K562 (cell line): ENCODE results near the gene CSNK1G2. TPM values are rescaled to one million over a fixed set of nuclear protein-coding genes. Genes with fewer than 3 reads are reported as not detected.

Experiments
- ATAC-seq: fragments of 200-7000 bp; cut with Tn5 transposase; 3 replicates; pipeline ENCODE4 v1.9.1; 2020; ENCODE audit warnings: moderate library complexity
- BruUV-seq: library from RNA; stranded (reverse); fragments of 400-500 nt; replicated peaks from 2 replicates; lab custom pipeline; 2021; lab: Mats Ljungman, UMichigan
- CTCF ChIA-PET: fragments of 300-600 bp; formaldehyde crosslinking; extraction: SDS; loops from one replicate; lab custom pipeline; 2021; ENCODE audit warnings: low intra/inter-chr PET ratio; lab: Yijun Ruan, JAX
- POLR2A ChIA-PET: fragments of 300-600, 350-650 bp; sonication (Branson Sonifier 250); formaldehyde crosslinking; extraction: SDS; loops from one replicate; lab custom pipeline; 2021; ENCODE audit warnings: antibody characterized with exemption, inconsistent platforms; lab: Yijun Ruan, JAX
- DNase-seq, 4 experiments: peaks; one replicate each; pipeline versions ENCODE4 v3.0.0 to v3.0.0-alpha.2; 2011 to 2018; ENCODE audit warnings: low spot score in 3 of 4, mixed read lengths in 3 of 4; ENCODE audit errors: extremely low read depth in 1 of 4
- FAIRE-seq: peaks from 2 replicates; lab custom pipeline; 2011; peaks lifted over from hg19 to GRCh38; lab: Jason Lieb, UNC
- H2AFZ ChIP-seq: 2 replicates; pipeline ENCODE4 v1.6.0; 2011; ENCODE audit warnings: low read depth, low read length, control low read depth, inconsistent platforms
- H3K27ac ChIP-seq: fragments of 200-600 bp; 3 replicates; pipeline ENCODE4 v1.8.0; 2011; ENCODE audit warnings: low read depth, mild to moderate bottlenecking, control low read depth, inconsistent platforms, low read length, moderate library complexity, mixed read lengths; ENCODE audit errors: extremely low read depth
- H3K27me3 ChIP-seq, 2 experiments: fragments of 300-600 bp in 1 of 2; 2 replicates in 1 of 2; 3 replicates in 1 of 2; pipeline versions ENCODE4 v1.6.0 to v1.8.0; 2011; ENCODE audit warnings: inconsistent platforms in 2 of 2, low read length in 2 of 2, mild to moderate bottlenecking in 1 of 2, mixed read lengths in 1 of 2, moderate library complexity in 1 of 2; ENCODE audit not compliant: control insufficient read depth in 2 of 2, insufficient read depth in 2 of 2
- H3K36me3 ChIP-seq: fragments of 300-600 bp; 3 replicates; pipeline ENCODE4 v1.8.0; 2011; ENCODE audit warnings: mild to moderate bottlenecking, low read length, inconsistent platforms; ENCODE audit not compliant: control insufficient read depth, insufficient read depth
- H3K4me1 ChIP-seq, 2 experiments: fragments of 200-600 bp in 1 of 2; replicated peaks in 1 of 2; 2 replicates in 1 of 2; 3 replicates in 1 of 2; pipeline versions ENCODE4 v1.5.1 to v1.8.0; 2011; ENCODE audit warnings: inconsistent platforms in 2 of 2, low read length in 2 of 2, mild to moderate bottlenecking in 1 of 2, mixed read lengths in 1 of 2, moderate library complexity in 1 of 2; ENCODE audit not compliant: control insufficient read depth in 2 of 2, insufficient read depth in 2 of 2
- H3K4me2 ChIP-seq: 2 replicates; pipeline ENCODE4 v1.6.1; 2011; ENCODE audit warnings: low read length, control low read depth, inconsistent platforms, mixed read lengths; ENCODE audit not compliant: insufficient read depth
- H3K4me3 ChIP-seq: fragments of 200-600 bp; sonication (generic), shearing (Covaris generic); 2 replicates; pipeline ENCODE4 v1.5.1; 2016; ENCODE audit warnings: control low read depth, inconsistent platforms
- H3K79me2 ChIP-seq: fragments of 200-600 bp; 3 replicates; pipeline ENCODE4 v1.8.0; 2011; ENCODE audit warnings: low read length, inconsistent platforms; ENCODE audit not compliant: control insufficient read depth, insufficient read depth
- H3K9ac ChIP-seq, 2 experiments: 2 replicates each; pipeline versions ENCODE4 v1.6.0 to v1.6.1; 2011; ENCODE audit warnings: low read depth in 2 of 2, low read length in 2 of 2, control low read depth in 1 of 2, inconsistent platforms in 1 of 2, mild to moderate bottlenecking in 1 of 2, mixed read lengths in 1 of 2; ENCODE audit not compliant: insufficient read depth in 1 of 2
- H3K9me1 ChIP-seq: one replicate; pipeline ENCODE4 v1.6.0; 2011; ENCODE audit warnings: inconsistent platforms, mild to moderate bottlenecking, low read length, moderate library complexity; ENCODE audit not compliant: control insufficient read depth, insufficient read depth
- H3K9me3 ChIP-seq: replicated peaks from 2 replicates; pipeline ENCODE4 v1.5.1; 2011; ENCODE audit warnings: low read depth, low read length, inconsistent platforms; ENCODE audit not compliant: control insufficient read depth, insufficient read depth
- H4K20me1 ChIP-seq: replicated peaks from 2 replicates; pipeline ENCODE4 v1.6.1; 2011; ENCODE audit warnings: low read length, inconsistent platforms, mixed read lengths; ENCODE audit not compliant: control insufficient read depth, insufficient read depth
- AFF1 ChIP-seq, 2 experiments: fragments of 450-650 bp; IDR thresholded peaks; 2 replicates each; pipeline ENCODE4 v1.6.1; 2018; ENCODE audit warnings: mild to moderate bottlenecking in 2 of 2, low read depth in 1 of 2; ENCODE audit not compliant: partially characterized antibody in 2 of 2
- CBFA2T2 ChIP-seq: fragments of 450-650 bp; conservative IDR thresholded peaks from 2 replicates; pipeline ENCODE4 v1.6.1; 2017; ENCODE audit warnings: mild to moderate bottlenecking
- CBFA2T3 ChIP-seq: fragments of 450-650 bp; IDR thresholded peaks from 2 replicates; pipeline ENCODE4 v1.6.1; 2017
- HDAC1 ChIP-seq, 2 experiments: fragments of 450-650 bp; IDR thresholded peaks; 2 replicates each; pipeline ENCODE4 v1.6.1; 2016 to 2017; ENCODE audit warnings: inconsistent platforms in 1 of 2, mild to moderate bottlenecking in 1 of 2, moderate library complexity in 1 of 2
- PURB ChIP-seq: sonication (generic); formaldehyde crosslinking; IDR thresholded peaks from 2 replicates; pipeline ENCODE4 v1.9.0; 2021; ENCODE audit warnings: low read depth, mild to moderate bottlenecking, missing genetic modification reagents
- RBM25 ChIP-seq: fragments of 200-400 bp; formaldehyde crosslinking; IDR thresholded peaks from 2 replicates; pipeline ENCODE4 v1.6.1; 2018; ENCODE audit warnings: low read length, low read depth, moderate library complexity; ENCODE audit not compliant: severe bottlenecking
- SNRNP70 ChIP-seq: fragments of 200-400 bp; formaldehyde crosslinking; optimal IDR thresholded peaks from 2 replicates; pipeline ENCODE3; 2017; ENCODE audit warnings: low read depth, low read length
- TRIM28 ChIP-seq: fragments of 450-650 bp; IDR thresholded peaks from 2 replicates; pipeline ENCODE4 v1.6.1; 2017
- ZBTB33 ChIP-seq: sonication (generic); formaldehyde crosslinking; IDR thresholded peaks from 2 replicates; pipeline ENCODE4 v1.8.1; 2023; ENCODE audit warnings: mild to moderate bottlenecking, missing genetic modification reagents
- ZNF12 ChIP-seq: sonication (generic); formaldehyde crosslinking; IDR thresholded peaks from 2 replicates; pipeline ENCODE4 v1.4.0; 2020; ENCODE audit warnings: mild to moderate bottlenecking, missing genetic modification reagents
- ZNF551 ChIP-seq: fragments of 250-450 bp; sonication (Bioruptor Pico); IDR thresholded peaks from 2 replicates; pipeline ENCODE4 v1.5.0; 2021; ENCODE audit warnings: mild to moderate bottlenecking, moderate library complexity
- WGBS: fragments of 100-300 bp; shearing (Covaris generic); methylation state at CpG from one replicate; pipeline ENCODE4 v1.1.6; 2016; ENCODE audit warnings: low coverage, mixed read lengths; ENCODE audit not compliant: insufficient coverage; ENCODE audit errors: missing lambda C conversion rate; 5-methylcytosine and 5-hydroxymethylcytosine counted together
- in situ Hi-C: fragments of 300-500 bp; cut with MboI; formaldehyde crosslinking; loops from 4 replicates; pipeline ENCODE4 v1.15.0; 2018; ENCODE audit warnings: inconsistent platforms, mixed read lengths
- intact Hi-C: fragments of 100-400 bp; cut with micrococcal nuclease; formaldehyde crosslinking; loops from 2 replicates; pipeline ENCODE4 v1.14.2; 2022
- polyA plus RNA-seq, 8 experiments: library from polyadenylated mRNA; depleted of rRNA in 4 of 8; stranded (reverse) in 5 of 8; unstranded in 3 of 8; fragments of >200 nt; fragmentation: Nextera tagmentation in 2 of 8; fragmentation: Illumina TruSeq in 1 of 8; extraction: Ambion mirVana in 2 of 8; extraction: Trizol in 1 of 8; gene quantifications; 2 replicates each; pipeline versions ENCODE4 v1.2.1 to v1.2.3, GENCODE V29; 2011 to 2014; ENCODE audit warnings: inconsistent platforms in 1 of 8, missing spikeins in 1 of 8
- total RNA-seq, 7 experiments: library from RNA; depleted of rRNA in 6 of 7; stranded (reverse); fragments of >200 nt in 6 of 7; fragmentation: Illumina TruSeq in 2 of 7; extraction: Trizol in 2 of 7; gene quantifications; 2 replicates each; pipeline versions ENCODE4 v1.2.1 to v1.2.3, GENCODE V29; 2011 to 2021; ENCODE audit warnings: low replicate concordance in 1 of 7
- TF ChIP-seq, protein P1 (sequence below): fragments of 450-650 bp; IDR thresholded peaks from 2 replicates; pipeline ENCODE4 v1.6.1; 2018; ENCODE audit not compliant: partially characterized antibody

Gene CSNK1G2
- total and polyA plus RNA-seq, 9 of the 15 experiments (the other 6 are each of a cell fraction or from before 2014, with no cell fraction given) = 0.48 to 119 (median 49.5) TPM

DNA sequence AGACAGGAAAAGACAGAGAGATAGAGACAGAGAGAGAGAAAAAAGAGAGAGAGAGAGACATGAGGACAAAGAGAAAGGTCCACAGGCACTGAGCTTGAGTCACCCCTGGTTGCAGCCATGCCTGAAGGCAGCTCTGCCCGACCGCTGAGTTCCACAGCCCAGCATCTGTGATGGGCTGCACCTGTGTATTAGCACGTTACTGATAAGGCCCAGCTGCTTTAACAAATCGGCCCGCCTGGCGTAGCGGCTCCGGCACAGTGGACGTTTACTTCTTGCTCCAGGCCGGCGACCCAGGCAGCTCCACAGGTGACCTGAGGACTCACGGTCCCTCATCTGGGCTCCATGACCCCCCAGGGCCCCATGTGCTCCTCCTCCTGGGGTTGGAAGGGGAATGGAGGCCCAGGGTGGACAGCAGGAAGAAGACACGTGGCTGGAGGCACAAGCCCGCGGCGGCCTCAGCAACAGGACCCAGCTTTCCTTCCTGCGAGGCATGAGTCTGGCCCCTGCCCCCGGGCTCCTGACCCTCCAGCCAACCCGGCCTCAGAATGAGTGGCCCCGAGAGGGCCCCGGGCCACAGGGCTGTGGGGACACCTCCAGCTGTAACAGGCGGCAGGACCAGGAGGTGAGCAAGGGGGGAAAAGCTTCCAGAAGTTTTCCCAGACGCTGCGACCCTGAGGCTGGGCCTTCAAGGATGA is 3.9 kb upstream of the CSNK1G2 start:
- Histone ChIP-seq H4K20me1 (peaks cover under 1% of the 10 kb centered on the region; the same call in 1 of the 2 replicates), H3K9ac (peak overlapping the region in 1 of 2 experiments; percentile 45; a peak in 1 of 4 replicates), H3K36me3 (no peaks in the 10 kb centered on the region), H3K4me1 (peaks cover 19 to 55% of the 10 kb centered on the region in 2 experiments), H3K9me1 (no peaks in the 10 kb centered on the region), H2AFZ (no peak overlapping the region), H3K9me3 (no peaks in the 10 kb centered on the region; the same call in 1 of the 2 replicates), H3K27ac (no peak overlapping the region), H3K79me2 (peaks cover 19% of the 10 kb centered on the region), H3K4me3 (no peak overlapping the region), H3K4me2 (no peak overlapping the region), H3K27me3 (no peaks in the 10 kb centered on the region)
- in situ Hi-C loops = no loop called here
- 75% methylated on average over 21 of the region's 24 CpGs for WGBS
- ChIA-PET CTCF (no interaction called here), POLR2A (interaction anchor here (0.6 to 1.3 kb wide), 6 partner anchors 19 to 143 kb away, joined by 3 to 5 read pairs (median 4); no protein-coding TSS in a partner anchor)
- ATAC-seq = no peak
- no TSS peak for BruUV-seq
- FAIRE-seq = no peak
- intact Hi-C loops = no loop called here
- peak in 1 of 4 experiments; percentile 37 for DNase-seq
- peak; percentile 92 for TF ChIP-seq ZNF12 (CRISPR knock-in tag)
- TF ChIP-seq PURB (CRISPR knock-in tag) = no peak
- TF ChIP-seq ZNF551 (CRISPR knock-in tag) = no peak
- TF ChIP-seq HDAC1 (IDR thresholded peaks at IDR 0.05) = no peak
- peak; percentile 31 for TF ChIP-seq RBM25
- TF ChIP-seq SNRNP70 = no peak
- peak; percentile 91 for TF ChIP-seq ZBTB33 (CRISPR knock-in tag)
- no peak for TF ChIP-seq AFF1 (IDR thresholded peaks at IDR 0.05; ENCODE audit: low read depth in 1 of 2, partially characterized antibody in 2 of 2)
- peak; percentile 55 for TF ChIP-seq CBFA2T3
- TF ChIP-seq CBFA2T2 = peak; percentile 43
- TF ChIP-seq, protein P1, sequence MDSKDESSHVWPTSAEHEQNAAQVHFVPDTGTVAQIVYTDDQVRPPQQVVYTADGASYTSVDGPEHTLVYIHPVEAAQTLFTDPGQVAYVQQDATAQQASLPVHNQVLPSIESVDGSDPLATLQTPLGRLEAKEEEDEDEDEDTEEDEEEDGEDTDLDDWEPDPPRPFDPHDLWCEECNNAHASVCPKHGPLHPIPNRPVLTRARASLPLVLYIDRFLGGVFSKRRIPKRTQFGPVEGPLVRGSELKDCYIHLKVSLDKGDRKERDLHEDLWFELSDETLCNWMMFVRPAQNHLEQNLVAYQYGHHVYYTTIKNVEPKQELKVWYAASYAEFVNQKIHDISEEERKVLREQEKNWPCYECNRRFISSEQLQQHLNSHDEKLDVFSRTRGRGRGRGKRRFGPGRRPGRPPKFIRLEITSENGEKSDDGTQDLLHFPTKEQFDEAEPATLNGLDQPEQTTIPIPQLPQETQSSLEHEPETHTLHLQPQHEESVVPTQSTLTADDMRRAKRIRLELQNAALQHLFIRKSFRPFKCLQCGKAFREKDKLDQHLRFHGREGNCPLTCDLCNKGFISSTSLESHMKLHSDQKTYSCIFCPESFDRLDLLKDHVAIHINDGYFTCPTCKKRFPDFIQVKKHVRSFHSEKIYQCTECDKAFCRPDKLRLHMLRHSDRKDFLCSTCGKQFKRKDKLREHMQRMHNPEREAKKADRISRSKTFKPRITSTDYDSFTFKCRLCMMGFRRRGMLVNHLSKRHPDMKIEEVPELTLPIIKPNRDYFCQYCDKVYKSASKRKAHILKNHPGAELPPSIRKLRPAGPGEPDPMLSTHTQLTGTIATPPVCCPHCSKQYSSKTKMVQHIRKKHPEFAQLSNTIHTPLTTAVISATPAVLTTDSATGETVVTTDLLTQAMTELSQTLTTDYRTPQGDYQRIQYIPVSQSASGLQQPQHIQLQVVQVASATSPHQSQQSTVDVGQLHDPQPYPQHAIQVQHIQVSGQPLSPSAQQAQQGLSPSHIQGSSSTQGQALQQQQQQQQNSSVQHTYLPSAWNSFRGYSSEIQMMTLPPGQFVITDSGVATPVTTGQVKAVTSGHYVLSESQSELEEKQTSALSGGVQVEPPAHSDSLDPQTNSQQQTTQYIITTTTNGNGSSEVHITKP = no peak
- TF ChIP-seq TRIM28 = no peak
